GM12873 (cell line): ENCODE results near the gene CASP14.

Source experiments
- CTCF ChIP-seq: IDR thresholded peaks from 2 replicates; pipeline ENCODE4 v1.5.1; 2012; ENCODE audit warnings: low read depth, mild to moderate bottlenecking, moderate library complexity, low read length, control low read depth; ENCODE audit not compliant: insufficient read depth; ENCODE audit errors: missing control alignments

CASP14 gene

GRCh38 chr19:15075806-15076205 is 26.5 kb downstream of the CASP14 start:
- no peak for TF ChIP-seq CTCF

GRCh38 chr19:15081911-15082310 is 32.6 kb downstream of the CASP14 start, which contains the start of gene OR1I1:
TSS of gene OR1I1 (plus strand) at chr19:15082211. CDS start at chr19:15087066, 4,855 bp downstream.
- TF ChIP-seq CTCF: no peak

GRCh38 chr19:15087182-15087581 is 37.9 kb downstream of the CASP14 start:
- no peak for TF ChIP-seq CTCF

- peak; percentile 62 for TF ChIP-seq CTCF
Observed at GRCh38 chr19:15091918-15092753, 42.9 kb downstream of the CASP14 start.

GRCh38 chr19:15093001-15093400 is 43.7 kb downstream of the CASP14 start:
- TF ChIP-seq CTCF: no peak

- TF ChIP-seq CTCF: no peak
Observed at GRCh38 chr19:15096223-15096622, 46.9 kb downstream of the CASP14 start.

- no peak for TF ChIP-seq CTCF
Observed at GRCh38 chr19:15098460-15098859, 49.2 kb downstream of the CASP14 start.
